MM.1S (cell line): ENCODE measurements around the gene DHRSX.

Experiments used
- DNase-seq: peaks from one replicate; pipeline ENCODE4 v3.0.0-alpha.2; 2015
- H2AFZ ChIP-seq: fragments of 300-600 bp; sonication (generic); 2 replicates; pipeline ENCODE4 v1.6.0; 2016; ENCODE audit warnings: antibody characterized with exemption, low read length
- H3F3A ChIP-seq: fragments of 300-600 bp; sonication (generic); 2 replicates; pipeline ENCODE4 v1.6.1; 2016; ENCODE audit warnings: mild to moderate bottlenecking, antibody characterized with exemption, low read length, moderate library complexity, mixed read lengths; ENCODE audit not compliant: insufficient read depth
- H3K27ac ChIP-seq: fragments of 300-600 bp; sonication (generic); 2 replicates; pipeline ENCODE4 v1.5.1; 2016; ENCODE audit warnings: mild to moderate bottlenecking, low read length
- H3K27me3 ChIP-seq: fragments of 300-600 bp; sonication (generic); replicated peaks from 2 replicates; pipeline ENCODE4 v1.6.0; 2016; ENCODE audit warnings: low read length; ENCODE audit not compliant: insufficient read depth
- H3K36me3 ChIP-seq: fragments of 300-600 bp; sonication (generic); replicated peaks from 2 replicates; pipeline ENCODE4 v1.6.1; 2016; ENCODE audit warnings: mild to moderate bottlenecking, low read length, mixed read lengths; ENCODE audit not compliant: insufficient read depth
- H3K4me1 ChIP-seq: fragments of 300-600 bp; sonication (generic); 2 replicates; pipeline ENCODE4 v1.6.1; 2016; ENCODE audit warnings: low read length, mixed read lengths
- H3K4me2 ChIP-seq: fragments of 300-600 bp; sonication (generic); 2 replicates; pipeline ENCODE4 v1.6.0; 2016; ENCODE audit warnings: low read depth, low read length
- H3K4me3 ChIP-seq: fragments of 300-600 bp; sonication (generic); 2 replicates; pipeline ENCODE4 v1.5.1; 2016; ENCODE audit warnings: low read length, mixed read lengths
- H3K79me2 ChIP-seq: fragments of 300-600 bp; sonication (generic); 2 replicates; pipeline ENCODE4 v1.6.1; 2016; ENCODE audit warnings: mixed run types, low read length, mixed read lengths
- H3K9ac ChIP-seq: fragments of 300-600 bp; sonication (generic); 2 replicates; pipeline ENCODE4 v1.6.1; 2016; ENCODE audit warnings: low read length, mixed read lengths
- H3K9me2 ChIP-seq: fragments of 300-600 bp; sonication (generic); replicated peaks from 2 replicates; pipeline ENCODE4 v1.6.1; 2016; ENCODE audit warnings: mild to moderate bottlenecking, low read length, mixed read lengths; ENCODE audit not compliant: insufficient read depth
- H3K9me3 ChIP-seq: fragments of 300-600 bp; sonication (generic); replicated peaks from 2 replicates; pipeline ENCODE4 v1.6.1; 2016; ENCODE audit warnings: mild to moderate bottlenecking, low read length, mixed read lengths; ENCODE audit not compliant: insufficient read depth
- H4K20me1 ChIP-seq: fragments of 300-600 bp; sonication (generic); 2 replicates; pipeline ENCODE4 v1.6.1; 2016; ENCODE audit warnings: mild to moderate bottlenecking, low read length, moderate library complexity, mixed read lengths; ENCODE audit not compliant: insufficient read depth
- EZH2 ChIP-seq: fragments of 300-600 bp; sonication (generic); optimal IDR thresholded peaks from 2 replicates; pipeline ENCODE3; 2017; ENCODE audit warnings: low read depth, mild to moderate bottlenecking, antibody characterized with exemption, low read length, mixed read lengths
- EZH2phosphoT487 ChIP-seq: fragments of 300-600 bp; sonication (generic); IDR thresholded peaks from 2 replicates; pipeline ENCODE4 v1.6.1; 2018; ENCODE audit warnings: antibody characterized with exemption, low read length
- TF ChIP-seq, protein P1 (sequence below): fragments of 300-600 bp; sonication (generic); IDR thresholded peaks from 2 replicates; pipeline ENCODE4 v1.5.1; 2016; ENCODE audit warnings: antibody characterized with exemption, low read length, mixed read lengths

Gene DHRSX

DNA sequence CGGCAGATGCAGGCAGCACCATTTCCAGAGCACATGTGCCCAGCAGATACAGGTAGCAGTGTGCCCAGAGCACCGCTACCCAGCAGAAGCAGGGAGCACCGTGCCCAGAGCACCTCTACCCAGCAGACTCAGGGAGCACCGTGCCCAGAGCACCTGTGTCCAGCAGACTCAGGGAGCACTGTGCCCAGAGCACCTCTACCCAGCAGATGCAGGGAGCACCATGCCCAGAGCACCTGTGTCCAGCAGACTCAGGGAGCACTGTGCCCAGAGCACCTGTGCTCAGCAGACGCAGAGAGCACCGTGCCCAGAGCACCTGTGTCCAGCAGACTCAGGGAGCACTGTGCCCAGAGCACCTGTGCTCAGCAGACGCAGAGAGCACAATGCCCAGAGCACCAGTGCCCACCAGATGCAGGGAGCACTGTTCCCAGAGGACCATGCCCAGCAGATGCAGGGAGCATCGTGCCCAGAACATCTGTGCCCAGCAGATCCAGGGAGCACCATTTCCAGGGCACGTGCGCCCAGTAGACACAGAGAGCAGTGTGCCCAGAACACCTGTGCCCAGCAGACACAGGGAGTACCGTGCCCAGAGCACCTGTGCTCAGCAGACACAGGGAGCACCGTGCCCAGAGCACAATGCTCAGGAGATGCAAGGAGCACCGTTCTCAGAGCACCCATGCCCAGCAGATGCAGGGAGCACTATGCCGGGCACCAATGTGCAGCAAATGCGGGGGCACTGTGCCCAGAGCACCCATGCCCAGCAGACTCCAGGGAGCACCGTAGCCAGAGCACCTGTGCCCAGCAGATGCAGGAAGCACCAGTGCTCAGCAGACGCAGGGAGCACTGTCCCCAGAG, 236.4 kb downstream of the DHRSX start:
- Histone ChIP-seq H3K79me2 (no peaks in the 10 kb centered on the region), H2AFZ (no peak overlapping the region), H3K4me2 (no peak overlapping the region), H3F3A (no peaks in the 10 kb centered on the region), H3K27me3 (no peaks in the 10 kb centered on the region), H4K20me1 (no peaks in the 10 kb centered on the region), H3K4me3 (no peak overlapping the region), H3K27ac (no peak overlapping the region), H3K4me1 (no peaks in the 10 kb centered on the region), H3K36me3 (no peaks in the 10 kb centered on the region), H3K9ac (no peak overlapping the region), H3K9me3 (no peaks in the 10 kb centered on the region), H3K9me2 (no peaks in the 10 kb centered on the region)
- no peak for DNase-seq
- TF ChIP-seq, protein P1, sequence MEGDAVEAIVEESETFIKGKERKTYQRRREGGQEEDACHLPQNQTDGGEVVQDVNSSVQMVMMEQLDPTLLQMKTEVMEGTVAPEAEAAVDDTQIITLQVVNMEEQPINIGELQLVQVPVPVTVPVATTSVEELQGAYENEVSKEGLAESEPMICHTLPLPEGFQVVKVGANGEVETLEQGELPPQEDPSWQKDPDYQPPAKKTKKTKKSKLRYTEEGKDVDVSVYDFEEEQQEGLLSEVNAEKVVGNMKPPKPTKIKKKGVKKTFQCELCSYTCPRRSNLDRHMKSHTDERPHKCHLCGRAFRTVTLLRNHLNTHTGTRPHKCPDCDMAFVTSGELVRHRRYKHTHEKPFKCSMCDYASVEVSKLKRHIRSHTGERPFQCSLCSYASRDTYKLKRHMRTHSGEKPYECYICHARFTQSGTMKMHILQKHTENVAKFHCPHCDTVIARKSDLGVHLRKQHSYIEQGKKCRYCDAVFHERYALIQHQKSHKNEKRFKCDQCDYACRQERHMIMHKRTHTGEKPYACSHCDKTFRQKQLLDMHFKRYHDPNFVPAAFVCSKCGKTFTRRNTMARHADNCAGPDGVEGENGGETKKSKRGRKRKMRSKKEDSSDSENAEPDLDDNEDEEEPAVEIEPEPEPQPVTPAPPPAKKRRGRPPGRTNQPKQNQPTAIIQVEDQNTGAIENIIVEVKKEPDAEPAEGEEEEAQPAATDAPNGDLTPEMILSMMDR, result no peak
- TF ChIP-seq EZH2 (no peak), EZH2phosphoT487 (no peak)

DNA sequence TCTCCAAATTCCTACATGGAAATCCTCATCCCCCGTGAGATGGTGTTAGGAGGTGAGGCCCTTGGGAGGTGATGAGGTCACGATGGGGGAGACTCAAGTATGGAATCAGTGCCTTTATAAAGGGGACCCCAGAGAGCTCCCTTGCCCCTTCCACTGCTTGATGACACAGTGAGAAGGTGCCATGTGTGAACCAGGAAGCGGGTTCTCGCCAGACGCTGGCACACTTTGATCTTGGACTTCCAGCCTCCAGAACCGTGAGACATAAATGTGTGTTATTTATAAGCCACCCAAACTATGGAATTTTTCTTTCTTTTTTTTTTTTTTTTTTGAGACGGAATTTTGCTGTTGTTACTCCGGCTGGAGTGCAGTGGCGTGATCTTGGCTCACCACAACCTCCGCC, 237.6 kb downstream of the DHRSX start:
- H3F3A ChIP-seq, result no peaks in the 10 kb centered on the region
- H2AFZ ChIP-seq, result no peak overlapping the region
- H3K4me1 ChIP-seq, result no peaks in the 10 kb centered on the region
- no peak for DNase-seq
- no peaks in the 10 kb centered on the region for H3K27me3 ChIP-seq
- no peak overlapping the region for H3K4me3 ChIP-seq
- H3K4me2 ChIP-seq, result no peak overlapping the region
- H4K20me1 ChIP-seq, result no peaks in the 10 kb centered on the region
- no peaks in the 10 kb centered on the region for H3K79me2 ChIP-seq
- H3K9me2 ChIP-seq, result no peaks in the 10 kb centered on the region
- no peak overlapping the region for H3K9ac ChIP-seq
- no peaks in the 10 kb centered on the region for H3K36me3 ChIP-seq
- no peaks in the 10 kb centered on the region for H3K9me3 ChIP-seq
- no peak overlapping the region for H3K27ac ChIP-seq
- TF ChIP-seq, protein P1, result no peak
- TF ChIP-seq EZH2phosphoT487 (no peak), EZH2 (no peak)

- Histone ChIP-seq H3K79me2 (no peaks in the 10 kb centered on the region), H2AFZ (no peak overlapping the region), H3K9ac (no peak overlapping the region), H3K4me1 (no peaks in the 10 kb centered on the region), H3K4me3 (no peak overlapping the region), H3K27me3 (no peaks in the 10 kb centered on the region), H3K9me3 (no peaks in the 10 kb centered on the region), H3K36me3 (no peaks in the 10 kb centered on the region), H3K4me2 (no peak overlapping the region), H3F3A (no peaks in the 10 kb centered on the region), H4K20me1 (no peaks in the 10 kb centered on the region), H3K27ac (no peak overlapping the region), H3K9me2 (no peaks in the 10 kb centered on the region)
- DNase-seq, result no peak
- TF ChIP-seq EZH2phosphoT487 (no peak), EZH2 (no peak)
- TF ChIP-seq, protein P1, result no peak
These were observed 238.1 kb downstream of the DHRSX start for GRCh38 chrX:2262668-2263055.
